C4-2B (cell line): ENCODE measurements around the gene SLC30A2.

ENCODE experiments used
- ZFX ChIP-seq: fragments of 450-650 bp; IDR thresholded peaks from 2 replicates; pipeline ENCODE4 v1.6.1; 2017
- TF ChIP-seq, protein P1 (sequence below): fragments of 450-650 bp; conservative IDR thresholded peaks from 2 replicates; pipeline ENCODE4 v1.5.1; 2017; ENCODE audit warnings: mild to moderate bottlenecking

DNA sequence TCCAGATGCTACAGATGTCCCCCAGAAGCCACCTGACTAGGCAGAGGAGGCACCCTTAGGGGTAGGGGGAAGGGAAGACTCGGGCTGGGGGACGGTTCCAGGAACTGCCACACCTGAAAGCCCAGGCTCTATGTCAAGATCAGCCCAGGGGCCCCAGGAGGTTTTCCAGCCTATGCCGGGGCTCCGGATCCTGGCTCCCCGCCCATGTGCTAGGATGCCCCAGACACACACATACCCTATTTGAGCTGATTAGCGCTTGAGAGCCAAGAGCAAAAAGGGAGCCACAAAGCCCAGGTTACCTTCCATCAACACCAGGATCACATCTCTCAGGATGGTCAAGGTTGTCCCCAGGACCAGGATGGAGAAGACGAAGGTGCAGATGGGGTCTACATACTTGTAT, 4.5 kb downstream of the SLC30A2 start:
- TF ChIP-seq, protein P1, sequence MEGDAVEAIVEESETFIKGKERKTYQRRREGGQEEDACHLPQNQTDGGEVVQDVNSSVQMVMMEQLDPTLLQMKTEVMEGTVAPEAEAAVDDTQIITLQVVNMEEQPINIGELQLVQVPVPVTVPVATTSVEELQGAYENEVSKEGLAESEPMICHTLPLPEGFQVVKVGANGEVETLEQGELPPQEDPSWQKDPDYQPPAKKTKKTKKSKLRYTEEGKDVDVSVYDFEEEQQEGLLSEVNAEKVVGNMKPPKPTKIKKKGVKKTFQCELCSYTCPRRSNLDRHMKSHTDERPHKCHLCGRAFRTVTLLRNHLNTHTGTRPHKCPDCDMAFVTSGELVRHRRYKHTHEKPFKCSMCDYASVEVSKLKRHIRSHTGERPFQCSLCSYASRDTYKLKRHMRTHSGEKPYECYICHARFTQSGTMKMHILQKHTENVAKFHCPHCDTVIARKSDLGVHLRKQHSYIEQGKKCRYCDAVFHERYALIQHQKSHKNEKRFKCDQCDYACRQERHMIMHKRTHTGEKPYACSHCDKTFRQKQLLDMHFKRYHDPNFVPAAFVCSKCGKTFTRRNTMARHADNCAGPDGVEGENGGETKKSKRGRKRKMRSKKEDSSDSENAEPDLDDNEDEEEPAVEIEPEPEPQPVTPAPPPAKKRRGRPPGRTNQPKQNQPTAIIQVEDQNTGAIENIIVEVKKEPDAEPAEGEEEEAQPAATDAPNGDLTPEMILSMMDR = no peak
- TF ChIP-seq ZFX = no peak
